HG02678 (cell line): ENCODE data around the gene TPI1.
"Not testable (repeated sequence)": the region's sequence is repeated elsewhere in the genome, so short reads cannot be mapped to it uniquely, and the experiment has no call there.

Source experiments
- ATAC-seq: cut with Tn5 transposase; IDR thresholded peaks from one replicate; pipeline ENCODE4 v1.9.1; 2021; ENCODE audit warnings: mild to moderate bottlenecking, moderate library complexity; ENCODE audit not compliant: unreplicated experiment

Gene TPI1

GRCh38 chr12:6845395-6845794 is 21.9 kb upstream of the TPI1 start:
- ATAC-seq = no peak

GRCh38 chr12:6846316-6846869 is 20.9 kb upstream of the TPI1 start:
- ATAC-seq = no peak

GRCh38 chr12:6847676-6848075 is 19.7 kb upstream of the TPI1 start:
- no peak for ATAC-seq

GRCh38 chr12:6849427-6849826 is 17.9 kb upstream of the TPI1 start:
- ATAC-seq = no peak

- ATAC-seq = no peak
Measured at GRCh38 chr12:6849976-6850560, 17.3 kb upstream of the TPI1 start.

GRCh38 chr12:6850796-6851152 is 16.6 kb upstream of the TPI1 start:
- ATAC-seq = no peak

GRCh38 chr12:6851153-6851920 is 16.0 kb upstream of the TPI1 start, which contains the start of gene CDCA3:
Gene CDCA3, minus strand, starts transcription at chr12:6851286. Its CDS starts 334 bp downstream, at chr12:6850952.
- peak; percentile 58 for ATAC-seq

GRCh38 chr12:6851921-6852650 is 15.2 kb upstream of the TPI1 start, which contains the start of gene USP5:
Gene USP5, plus strand, starts transcription at chr12:6852150. Its CDS starts 30 bp downstream, at chr12:6852180.
- ATAC-seq = peak; percentile 74

GRCh38 chr12:6852651-6853354 is 14.5 kb upstream of the TPI1 start:
- ATAC-seq = no peak

GRCh38 chr12:6853626-6854025 is 13.7 kb upstream of the TPI1 start:
- ATAC-seq = no peak

GRCh38 chr12:6854036-6854435 is 13.3 kb upstream of the TPI1 start:
- no peak for ATAC-seq

- no peak for ATAC-seq
Measured at GRCh38 chr12:6855322-6855721, 12.0 kb upstream of the TPI1 start.

GRCh38 chr12:6858799-6859198 is 8.5 kb upstream of the TPI1 start:
- no peak for ATAC-seq

GRCh38 chr12:6860116-6860515 is 7.2 kb upstream of the TPI1 start:
- ATAC-seq = no peak

- no peak for ATAC-seq
Measured at GRCh38 chr12:6860942-6861341, 6.4 kb upstream of the TPI1 start.

- ATAC-seq = no peak
Measured at GRCh38 chr12:6861391-6861790, 5.9 kb upstream of the TPI1 start.

- ATAC-seq = no peak
Measured at GRCh38 chr12:6863033-6863432, 4.3 kb upstream of the TPI1 start.

GRCh38 chr12:6863586-6864321 is 3.6 kb upstream of the TPI1 start:
- no peak for ATAC-seq

GRCh38 chr12:6865307-6865706 is 2.0 kb upstream of the TPI1 start:
- not testable (repeated sequence) for ATAC-seq
